Tibial artery (tissue), 4 donors: ENCODE measurements around the gene KCNK18.
A peak's percentile ranks its signal among the peaks of the same experiment; 100 is the strongest.

Experiments used
- DNase-seq, 2 donors: peaks; one replicate each; pipeline ENCODE4 v3.0.0-alpha.2; 2019
- H3K27ac ChIP-seq, 2 donors: fragments of 200-600 bp; sonication (generic) in 1 of 2; 1 replicate in 1 of 2; 2 replicates in 1 of 2; pipeline ENCODE4 v1.5.1; 2018 to 2019; ENCODE audit warnings: mild to moderate bottlenecking in 1 of 2
- H3K27me3 ChIP-seq, 2 donors: fragments of 200-600 bp; sonication (generic) in 1 of 2; one replicate each; pipeline versions ENCODE4 v1.5.1 to v1.6.0; 2016 to 2019
- H3K36me3 ChIP-seq, 3 donors: fragments of 200-600 bp; sonication (generic) in 2 of 3; one replicate each; pipeline ENCODE4 v1.5.1; 2016 to 2019; ENCODE audit warnings: mild to moderate bottlenecking in 2 of 3
- H3K4me1 ChIP-seq, 4 donors: fragments of 200-600 bp; sonication (generic) in 2 of 4; 1 replicate in 3 of 4; 2 replicates in 1 of 4; pipeline ENCODE4 v1.5.1; 2016 to 2019
- H3K4me3 ChIP-seq, 2 donors: fragments of 200-600 bp; sonication (generic) in 1 of 2; 1 replicate in 1 of 2; 2 replicates in 1 of 2; pipeline ENCODE4 v1.5.1; 2018 to 2019; ENCODE audit warnings: mild to moderate bottlenecking in 2 of 2
- H3K9me3 ChIP-seq, 3 donors: fragments of 200-600 bp; sonication (generic) in 1 of 3; one replicate each; pipeline ENCODE4 v1.5.1; 2016 to 2019
- intact Hi-C: fragments of 100-400 bp; cut with DNase I; formaldehyde crosslinking; loops from one replicate; pipeline ENCODE4 v1.15.0; 2023; ENCODE audit warnings: low total_unique reads
- TF ChIP-seq, protein P1 (sequence below), 2 experiments: fragments of 200-600 bp in 1 of 2; fragments of 450-650 bp in 1 of 2; IDR thresholded peaks; one replicate each; pipeline ENCODE4 v1.5.1; 2017 to 2019; ENCODE audit warnings: antibody characterized with exemption in 2 of 2, mild to moderate bottlenecking in 1 of 2, moderate library complexity in 1 of 2

Gene KCNK18

DNA sequence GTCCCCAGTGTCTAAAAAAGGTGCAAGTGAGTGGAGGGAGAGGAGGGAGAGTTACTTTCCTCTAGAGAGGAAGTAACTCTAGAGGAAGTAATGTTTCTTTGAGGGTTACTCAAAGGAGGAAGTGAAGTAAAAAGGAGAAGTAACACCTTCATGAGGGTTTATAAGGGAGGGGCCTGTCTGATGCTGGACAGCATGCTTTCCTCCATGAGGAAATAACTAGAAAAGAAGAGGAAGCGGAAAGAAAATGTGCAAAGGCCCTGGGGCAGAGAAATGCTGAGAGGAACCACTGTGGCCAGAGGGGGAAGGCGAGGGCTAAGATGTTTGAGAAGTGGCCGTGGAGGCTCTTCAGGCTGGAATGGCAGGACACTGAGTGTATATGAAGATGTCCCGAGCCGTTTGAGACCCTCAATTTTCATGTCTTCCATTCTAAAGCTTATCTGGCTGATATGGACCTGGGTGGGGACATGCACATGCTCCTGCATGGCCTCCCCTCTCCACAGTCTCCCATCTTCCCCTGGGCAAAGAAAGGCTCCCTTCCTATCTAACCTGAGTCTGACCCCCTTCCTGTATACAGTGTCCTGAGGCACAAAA is 40.2 kb downstream of the KCNK18 start:
- DNase-seq = no peak
- no peak overlapping the region for H3K27ac ChIP-seq
- H3K36me3 ChIP-seq = no peaks in the 10 kb centered on the region
- intact Hi-C loops = no loop called here
- H3K27me3 ChIP-seq = peaks cover 0 to 48% of the 10 kb centered on the region in 2 donors
- H3K4me1 ChIP-seq = peaks cover 0 to 14% (median 12%) of the 10 kb centered on the region in 4 donors
- TF ChIP-seq, protein P1, sequence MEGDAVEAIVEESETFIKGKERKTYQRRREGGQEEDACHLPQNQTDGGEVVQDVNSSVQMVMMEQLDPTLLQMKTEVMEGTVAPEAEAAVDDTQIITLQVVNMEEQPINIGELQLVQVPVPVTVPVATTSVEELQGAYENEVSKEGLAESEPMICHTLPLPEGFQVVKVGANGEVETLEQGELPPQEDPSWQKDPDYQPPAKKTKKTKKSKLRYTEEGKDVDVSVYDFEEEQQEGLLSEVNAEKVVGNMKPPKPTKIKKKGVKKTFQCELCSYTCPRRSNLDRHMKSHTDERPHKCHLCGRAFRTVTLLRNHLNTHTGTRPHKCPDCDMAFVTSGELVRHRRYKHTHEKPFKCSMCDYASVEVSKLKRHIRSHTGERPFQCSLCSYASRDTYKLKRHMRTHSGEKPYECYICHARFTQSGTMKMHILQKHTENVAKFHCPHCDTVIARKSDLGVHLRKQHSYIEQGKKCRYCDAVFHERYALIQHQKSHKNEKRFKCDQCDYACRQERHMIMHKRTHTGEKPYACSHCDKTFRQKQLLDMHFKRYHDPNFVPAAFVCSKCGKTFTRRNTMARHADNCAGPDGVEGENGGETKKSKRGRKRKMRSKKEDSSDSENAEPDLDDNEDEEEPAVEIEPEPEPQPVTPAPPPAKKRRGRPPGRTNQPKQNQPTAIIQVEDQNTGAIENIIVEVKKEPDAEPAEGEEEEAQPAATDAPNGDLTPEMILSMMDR (IDR thresholded peaks at IDR 0.05) = no peak
- H3K4me3 ChIP-seq = no peak overlapping the region
- H3K9me3 ChIP-seq = no peaks in the 10 kb centered on the region

DNA sequence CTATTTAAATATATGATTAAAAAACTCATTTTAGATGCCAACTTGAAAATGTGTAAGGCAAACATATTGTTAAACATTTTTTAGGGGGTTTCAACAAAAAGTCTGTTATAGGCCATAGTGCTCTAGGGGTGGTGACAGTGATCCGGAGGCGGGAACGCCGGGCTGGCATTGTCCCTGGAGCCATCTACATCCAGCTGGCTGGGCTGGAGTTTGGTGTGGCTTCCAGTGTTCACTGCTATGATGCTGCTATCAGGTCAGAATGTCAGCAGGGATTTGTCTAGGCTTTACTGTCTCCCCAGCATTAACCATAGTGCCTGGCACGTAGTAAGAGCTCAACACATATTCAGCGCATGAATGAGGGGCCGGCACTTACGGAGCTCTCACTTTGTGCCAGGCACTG is 41.8 kb downstream of the KCNK18 start:
- no peak overlapping the region for H3K4me3 ChIP-seq
- intact Hi-C loops = no loop called here
- H3K27ac ChIP-seq = no peak overlapping the region
- H3K9me3 ChIP-seq = no peaks in the 10 kb centered on the region
- peaks cover 0 to 14% (median 12%) of the 10 kb centered on the region in 4 donors for H3K4me1 ChIP-seq
- DNase-seq = no peak
- TF ChIP-seq, protein P1 (IDR thresholded peaks at IDR 0.05) = no peak
- H3K27me3 ChIP-seq = peaks cover 0 to 58% of the 10 kb centered on the region in 2 donors
- H3K36me3 ChIP-seq = no peaks in the 10 kb centered on the region

DNA sequence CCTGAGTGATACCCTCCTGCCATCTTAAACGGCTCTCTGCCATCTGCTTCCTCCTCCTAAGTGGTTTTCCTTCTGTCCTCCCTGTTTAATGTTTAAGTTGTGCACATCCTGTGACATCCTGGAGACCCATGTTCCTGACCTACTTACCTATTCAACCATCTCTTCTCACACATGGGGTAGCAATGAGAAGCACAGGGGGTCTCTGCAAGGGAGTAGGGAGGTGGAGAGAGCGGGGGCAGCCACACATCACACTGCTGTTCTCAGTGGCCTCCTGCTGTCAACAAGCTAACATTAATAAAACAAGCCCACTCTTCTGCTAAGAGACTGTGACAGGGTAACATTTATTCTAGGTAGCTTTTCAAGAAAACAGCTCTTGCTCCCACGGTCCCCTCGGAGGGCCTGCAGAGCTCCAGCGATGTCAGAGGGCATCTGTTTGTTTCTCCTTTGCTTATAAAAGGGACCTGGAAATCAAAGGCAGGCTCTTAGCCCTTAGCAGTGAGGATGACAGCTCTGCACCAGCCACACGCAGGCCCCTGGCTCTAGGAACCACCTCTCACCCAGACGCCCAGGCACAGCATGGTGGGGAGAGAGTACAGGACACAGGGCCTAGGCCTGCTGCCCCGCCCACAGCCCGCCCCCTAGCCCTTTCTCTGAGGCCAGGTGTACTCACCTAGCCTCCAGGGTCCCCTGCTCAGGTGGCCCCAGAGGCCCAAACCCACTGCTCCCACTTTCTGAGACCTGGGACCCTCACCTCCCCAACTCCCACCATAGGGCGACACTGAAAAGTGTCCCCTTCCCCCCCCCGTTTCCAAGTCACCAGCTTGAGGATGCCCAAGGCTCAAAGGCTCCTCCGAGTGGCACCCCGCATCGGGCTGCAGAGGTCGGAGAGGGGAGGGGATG is 42.7 kb downstream of the KCNK18 start:
- H3K27ac ChIP-seq = no peak overlapping the region
- TF ChIP-seq, protein P1 (IDR thresholded peaks at IDR 0.05) = no peak
- peaks cover 0 to 14% (median 12%) of the 10 kb centered on the region in 4 donors for H3K4me1 ChIP-seq
- H3K4me3 ChIP-seq = no peak overlapping the region
- intact Hi-C loops = no loop called here
- DNase-seq = no peak
- H3K27me3 ChIP-seq = peaks cover 0 to 68% of the 10 kb centered on the region in 2 donors
- H3K36me3 ChIP-seq = no peaks in the 10 kb centered on the region
- no peaks in the 10 kb centered on the region for H3K9me3 ChIP-seq

DNA sequence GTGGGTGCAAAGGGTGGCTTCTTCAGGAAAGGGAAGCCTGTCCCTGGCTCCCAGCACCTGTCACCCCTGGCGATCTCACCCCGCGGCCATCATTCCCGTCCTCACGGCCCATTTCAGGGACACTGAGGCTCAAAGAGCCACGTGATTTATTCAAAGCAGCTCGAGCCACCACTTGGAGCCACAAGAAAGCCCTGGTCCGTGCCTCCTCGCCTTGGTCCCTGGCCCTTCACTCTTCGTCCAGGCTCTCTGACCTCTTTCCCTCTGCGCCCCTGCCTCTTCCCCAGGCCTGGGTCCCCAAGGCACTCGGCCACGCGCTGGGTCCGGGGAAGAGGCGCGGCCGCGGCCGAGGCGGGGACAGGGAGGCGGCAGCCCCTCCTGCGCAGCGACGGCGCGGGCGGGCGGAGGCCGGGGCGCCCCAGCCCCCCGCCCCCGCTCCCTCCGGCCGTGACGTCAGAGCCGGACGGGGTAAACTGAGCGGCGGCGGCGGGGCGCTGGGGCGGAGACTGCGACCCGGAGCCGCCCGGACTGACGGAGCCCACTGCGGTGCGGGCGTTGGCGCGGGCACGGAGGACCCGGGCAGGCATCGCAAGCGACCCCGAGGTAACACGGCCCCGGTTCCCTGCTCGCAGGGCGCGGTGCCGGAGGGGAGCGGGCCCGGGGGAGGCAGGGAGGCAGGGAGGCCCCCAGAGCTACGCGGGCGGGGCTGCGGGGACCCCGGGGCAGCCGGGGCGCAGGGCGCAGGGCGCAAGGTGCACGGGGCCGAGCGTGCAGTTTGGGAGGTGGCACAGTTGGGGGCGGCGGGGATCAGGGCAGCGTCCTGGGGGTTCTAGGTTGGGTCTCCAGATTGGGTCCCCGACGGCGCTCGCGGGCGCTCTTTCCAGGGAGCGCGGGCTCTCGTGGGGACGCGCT is 43.6 kb downstream of the KCNK18 start, which contains the start of gene SLC18A2:
Gene SLC18A2, plus strand, starts transcription at position 494 of the 909 bp plus-strand sequence. CDS start 580 bp downstream, outside the sequence.
- Histone ChIP-seq H3K4me1 (peaks cover 0 to 14% (median 12%) of the 10 kb centered on the region in 4 donors), H3K9me3 (no peaks in the 10 kb centered on the region), H3K27ac (no peak within 1 kb of the TSS), H3K36me3 (no peaks in the 10 kb centered on the region), H3K4me3 (no peak within 1 kb of the TSS), H3K27me3 (peaks cover 0 to 70% of the 10 kb centered on the region in 2 donors)
- peak in 1 of 2 donors; percentile 34 for DNase-seq
- intact Hi-C loops = no loop called here
- TF ChIP-seq, protein P1 (IDR thresholded peaks at IDR 0.05) = no peak
